Ovary (tissue), 9 donors: ENCODE measurements around the gene DHX16. TPM values are rescaled to one million over a fixed set of nuclear protein-coding genes. Genes with fewer than 3 reads are reported as not detected.

Source experiments
- DNase-seq, 5 donors: peaks; one replicate each; pipeline ENCODE4 v3.0.0-alpha.2; 2019 to 2020
- H3K27ac ChIP-seq, 2 donors: fragments of 200-600 bp; one replicate each; pipeline versions ENCODE4 v1.5.1 to v1.8.0; 2019 to 2022
- H3K27me3 ChIP-seq: fragments of 200-600 bp; one replicate; pipeline ENCODE4 v1.8.0; 2022
- H3K36me3 ChIP-seq: fragments of 200-600 bp; sonication (generic); one replicate; pipeline ENCODE4 v1.5.1; 2019
- H3K4me1 ChIP-seq: one replicate; pipeline ENCODE4 v1.8.1; 2013; ENCODE audit warnings: mild to moderate bottlenecking, moderate library complexity; ENCODE audit not compliant: insufficient read depth
- H3K4me3 ChIP-seq: fragments of 200-600 bp; sonication (generic); one replicate; pipeline ENCODE4 v1.5.1; 2017
- H3K9me3 ChIP-seq, 2 donors: fragments of 200-600 bp in 1 of 2; sonication (generic) in 1 of 2; one replicate each; pipeline versions ENCODE4 v1.5.1 to v1.8.1; 2013 to 2019; ENCODE audit warnings: mild to moderate bottlenecking in 1 of 2, moderate library complexity in 1 of 2
- CTCF ChIP-seq, 3 donors: fragments of 450-650 bp in 2 of 3; fragments of 200-600 bp in 1 of 3; IDR thresholded peaks; one replicate each; pipeline versions ENCODE4 v1.5.1 to v1.8.0; 2016 to 2022; ENCODE audit warnings: antibody characterized with exemption in 3 of 3, mild to moderate bottlenecking in 1 of 3
- EP300 ChIP-seq: sonication (generic); formaldehyde crosslinking; IDR thresholded peaks from one replicate; pipeline ENCODE4 v1.6.1; 2017; ENCODE audit warnings: antibody characterized with exemption
- POLR2A ChIP-seq: fragments of 450-650 bp; IDR thresholded peaks from one replicate; pipeline ENCODE4 v1.6.1; 2017; ENCODE audit warnings: antibody characterized with exemption, mild to moderate bottlenecking, moderate library complexity
- WGBS, 3 donors: extraction: QIAGEN DNeasy Blood & Tissue Kit in 1 of 3; methylation state at CpG; one replicate each; pipeline versions ENCODE4 v1.1.5 to v1.1.7; 2013 to 2017; 5-methylcytosine and 5-hydroxymethylcytosine counted together
- intact Hi-C, 4 donors: fragments of 100-400 bp; cut with DNase I; formaldehyde crosslinking; loops; one replicate each; pipeline versions ENCODE4 v1.11.0 to v1.15.1; 2022 to 2023
- polyA plus RNA-seq, 2 donors: library from polyadenylated mRNA; stranded (reverse); fragments of 200-250 nt in 1 of 2; fragments of 350-450 nt in 1 of 2; fragmentation: Illumina TruSeq in 1 of 2; extraction: RNeasy Lipid Tissue Mini Kit (QIAGEN cat#74804) in 1 of 2; gene quantifications; one replicate each; pipeline ENCODE4 v1.2.3, GENCODE V29; 2013 to 2014
- total RNA-seq, 7 donors: library from RNA; depleted of rRNA in 2 of 7; stranded (reverse); fragments of >200 nt in 2 of 7; fragmentation: NEBNext Ultra II Directional in 3 of 7; extraction: Animal tissue kit (Norgen Biotek cat#: 25700) in 3 of 7; gene quantifications; one replicate each; pipeline versions ENCODE4 v1.1.0 to v1.2.4, GENCODE V29; 2016 to 2023
- donor health status: DM: no; HTN: no; CAD: no; lungs with moderate emphysema.
- donor health status: DM: no; HTN: no; CAD: no.
- donor health status: Bipolar disorder and iron deficiency.
- donor health status: DM: yes; HTN: yes; CAD: no.
- donor health status: DM: no; HTN: no; CAD: no.
- donor health status: DM: yes; HTN: yes; CAD: no.

The DHX16 gene
- total and polyA plus RNA-seq, 9 donors: 18.0 to 27.4 (median 22.5) TPM

DNA sequence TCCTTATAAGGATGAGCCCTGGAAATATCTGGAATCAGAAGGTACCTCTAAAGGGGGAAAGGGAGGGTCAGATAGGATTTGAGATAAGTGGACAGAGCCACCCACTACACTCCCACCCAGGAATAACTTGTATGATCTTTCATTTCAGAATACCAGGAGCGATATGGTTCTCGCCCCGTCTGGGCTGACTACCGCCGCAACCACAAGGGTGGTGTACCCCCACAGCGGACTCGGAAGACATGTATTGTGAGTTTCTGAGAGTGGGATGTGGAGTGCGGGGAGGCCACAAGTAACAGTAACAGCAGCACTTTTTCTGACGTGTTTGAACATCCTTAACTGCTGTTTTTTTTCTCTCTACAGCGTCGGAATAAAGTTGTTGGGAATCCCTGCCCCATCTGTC lies 53.2 kb downstream of the DHX16 start:
- Histone ChIP-seq H3K4me3 (no peak overlapping the region), H3K27me3 (no peaks in the 10 kb centered on the region), H3K4me1 (peaks cover 1% of the 10 kb centered on the region), H3K9me3 (no peaks in the 10 kb centered on the region), H3K27ac (no peak overlapping the region), H3K36me3 (no peaks in the 10 kb centered on the region)
- DNase-seq: no peak
- TF ChIP-seq POLR2A: no peak
- WGBS, 3 donors: 91 to 94% (median 92%) methylated on average over 11 of the region's 11 CpGs
- intact Hi-C loops: loop anchor here in 1 of 4 donors (5.0 kb wide), 1 partner anchor 68 kb away; the partner anchor contains the start of gene PPP1R18

GRCh38 chr6:30618270-30618797 lies 54.5 kb downstream of the DHX16 start:
- Histone ChIP-seq H3K4me1 (peaks cover 1% of the 10 kb centered on the region), H3K27ac (peak overlapping the region; percentile 74 to 95), H3K36me3 (no peaks in the 10 kb centered on the region), H3K4me3 (peak overlapping the region; percentile 73), H3K9me3 (no peaks in the 10 kb centered on the region), H3K27me3 (no peaks in the 10 kb centered on the region)
- DNase-seq: no peak
- intact Hi-C loops: loop anchor here in 1 of 4 donors (5.0 kb wide), 1 partner anchor 69 kb away; the partner anchor contains the start of gene PPP1R18
- WGBS, 3 donors: 7 to 15% (median 7%) methylated on average over 8 of the region's 8 CpGs
- TF ChIP-seq CTCF (IDR thresholded peaks at IDR 0.05): no peak
- no peak for TF ChIP-seq EP300
- TF ChIP-seq POLR2A: no peak

- WGBS, 3 donors: 0% methylated on average over 34 of the region's 34 CpGs
- peak; percentile 96 to 99 (median 98) for DNase-seq
- no peak for TF ChIP-seq EP300
- TF ChIP-seq POLR2A: peak; percentile 95
- TF ChIP-seq CTCF (IDR thresholded peaks at IDR 0.05): no peak
- peaks cover 1% of the 10 kb centered on the region for H3K4me1 ChIP-seq
- H3K4me3 ChIP-seq: peak within 1 kb of the TSS; percentile 90
- H3K9me3 ChIP-seq: no peaks in the 10 kb centered on the region
- H3K27me3 ChIP-seq: no peaks in the 10 kb centered on the region
- intact Hi-C loops: loop anchor here in 1 of 4 donors (5.0 kb wide), 1 partner anchor 70 kb away; the partner anchor contains the start of gene PPP1R18
- no peaks in the 10 kb centered on the region for H3K36me3 ChIP-seq
- H3K27ac ChIP-seq: peak within 1 kb of the TSS; percentile 95
These were observed 55.1 kb downstream of the DHX16 start, which contains the start of gene MRPS18B for GRCh38 chr6:30617565-30618269. MRPS18B (plus strand) TSS chr6:30617840; CDS start chr6:30617866, 26 bp downstream.

DNA sequence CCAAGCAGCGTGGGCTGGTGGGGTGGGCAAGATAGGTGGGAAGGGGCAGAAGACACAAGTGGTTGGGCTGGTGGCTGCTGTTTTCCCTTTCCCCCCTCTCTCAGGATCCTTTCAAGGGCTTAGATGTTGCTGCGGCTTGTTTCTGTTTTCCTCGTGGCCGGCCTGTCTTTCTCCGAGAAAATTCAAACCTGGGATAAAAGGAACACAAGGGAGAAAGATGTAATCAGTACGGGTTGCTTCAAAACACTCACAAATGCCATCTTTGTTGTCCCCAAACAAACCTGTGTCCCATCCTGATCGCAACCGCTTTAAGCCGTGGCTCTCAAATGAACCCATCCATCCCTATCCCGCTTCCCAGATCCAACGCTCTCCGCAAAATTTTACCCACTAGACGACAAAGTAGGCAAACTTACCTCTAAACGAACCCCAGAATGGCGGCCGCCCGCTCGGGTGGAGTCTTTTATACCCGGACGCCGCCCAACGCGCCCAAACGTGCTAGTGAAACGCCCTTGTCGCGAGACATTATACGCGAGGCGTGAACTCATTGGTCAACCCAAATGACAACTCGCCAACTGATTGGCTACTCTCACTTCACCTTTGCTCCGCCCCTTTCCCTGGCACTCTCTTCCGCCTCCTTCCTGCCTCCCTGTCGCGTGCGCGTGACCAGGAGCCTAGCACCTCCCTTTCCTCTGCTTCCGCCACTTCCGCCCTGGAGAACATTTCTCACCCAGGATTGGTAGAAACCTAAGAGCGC lies 55.8 kb downstream of the DHX16 start, which contains the start of gene PPP1R10:
PPP1R10 (minus strand) TSS at position 433 of the 754 bp plus-strand sequence. CDS start 7,299 bp downstream, outside the sequence.
- 0 to 1% (median 1%) methylated on average over 40 of the region's 40 CpGs for WGBS, 3 donors
- TF ChIP-seq POLR2A: peak; percentile 100
- peak in 2 of 3 donors; percentile 10 to 17 for TF ChIP-seq CTCF (IDR thresholded peaks at IDR 0.05)
- no peak for TF ChIP-seq EP300
- DNase-seq: peak; percentile 98 to 99 (median 99)

More for the DNA sequence above, 55.8 kb downstream of the DHX16 start, which contains the start of gene PPP1R10:
- no peaks in the 10 kb centered on the region for H3K36me3 ChIP-seq
- peak within 1 kb of the TSS; percentile 95 for H3K27ac ChIP-seq
- no peaks in the 10 kb centered on the region for H3K27me3 ChIP-seq
- peak within 1 kb of the TSS; percentile 90 for H3K4me3 ChIP-seq
- no peaks in the 10 kb centered on the region for H3K9me3 ChIP-seq
- intact Hi-C loops: loop anchor here in 1 of 4 donors (5.0 kb wide), 1 partner anchor 70 kb away; the partner anchor contains the start of gene PPP1R18
- peaks cover 1% of the 10 kb centered on the region for H3K4me1 ChIP-seq
